RWPE1 (cell line): ENCODE results near the gene RER1.

ENCODE experiments used
- CTCF ChIA-PET: fragments of 350-600 bp; sonication (Branson Sonifier 250); formaldehyde crosslinking; extraction: SDS; loops from one replicate; lab custom pipeline; 2021; lab: Yijun Ruan, JAX
- POLR2A ChIA-PET: fragments of 400-600 bp; formaldehyde crosslinking; extraction: SDS; loops from one replicate; lab custom pipeline; 2020; ENCODE audit warnings: antibody characterized with exemption; ENCODE audit not compliant: low non-redundant PET; lab: Yijun Ruan, JAX
- DNase-seq: peaks from one replicate; pipeline ENCODE4 v3.0.0; 2012; ENCODE audit warnings: low spot score
- H3K27ac ChIP-seq: fragments of 450-650 bp; 2 replicates; pipeline ENCODE4 v1.5.1; 2017
- TF ChIP-seq, protein P1 (sequence below): fragments of 450-650 bp; conservative IDR thresholded peaks from 2 replicates; pipeline ENCODE4 v1.5.1; 2017; ENCODE audit warnings: low read depth, mild to moderate bottlenecking

Gene RER1

DNA sequence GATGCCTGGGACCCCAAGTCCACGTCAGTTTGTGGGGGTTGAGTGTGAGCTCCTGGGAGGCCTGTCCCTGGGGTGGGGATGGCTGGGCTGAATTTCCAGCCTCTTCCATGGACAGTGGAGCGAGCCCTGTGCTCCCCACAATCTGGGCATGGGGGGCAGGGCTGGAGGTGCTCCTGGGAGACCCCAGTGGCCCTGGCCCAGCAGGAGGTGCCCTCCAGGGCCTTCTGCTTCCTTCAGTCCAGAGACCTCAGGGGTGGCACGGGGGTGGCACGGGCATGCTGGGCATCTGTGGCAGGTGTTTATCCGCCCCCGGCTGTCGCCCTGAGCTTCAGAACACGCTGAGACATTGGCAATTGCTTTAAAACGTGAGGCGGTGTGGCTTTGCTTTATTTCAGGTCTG is 41.1 kb upstream of the RER1 start:
- no peak overlapping the region for H3K27ac ChIP-seq
- ChIA-PET CTCF (no interaction called here), POLR2A (no interaction called here)
- TF ChIP-seq, protein P1, sequence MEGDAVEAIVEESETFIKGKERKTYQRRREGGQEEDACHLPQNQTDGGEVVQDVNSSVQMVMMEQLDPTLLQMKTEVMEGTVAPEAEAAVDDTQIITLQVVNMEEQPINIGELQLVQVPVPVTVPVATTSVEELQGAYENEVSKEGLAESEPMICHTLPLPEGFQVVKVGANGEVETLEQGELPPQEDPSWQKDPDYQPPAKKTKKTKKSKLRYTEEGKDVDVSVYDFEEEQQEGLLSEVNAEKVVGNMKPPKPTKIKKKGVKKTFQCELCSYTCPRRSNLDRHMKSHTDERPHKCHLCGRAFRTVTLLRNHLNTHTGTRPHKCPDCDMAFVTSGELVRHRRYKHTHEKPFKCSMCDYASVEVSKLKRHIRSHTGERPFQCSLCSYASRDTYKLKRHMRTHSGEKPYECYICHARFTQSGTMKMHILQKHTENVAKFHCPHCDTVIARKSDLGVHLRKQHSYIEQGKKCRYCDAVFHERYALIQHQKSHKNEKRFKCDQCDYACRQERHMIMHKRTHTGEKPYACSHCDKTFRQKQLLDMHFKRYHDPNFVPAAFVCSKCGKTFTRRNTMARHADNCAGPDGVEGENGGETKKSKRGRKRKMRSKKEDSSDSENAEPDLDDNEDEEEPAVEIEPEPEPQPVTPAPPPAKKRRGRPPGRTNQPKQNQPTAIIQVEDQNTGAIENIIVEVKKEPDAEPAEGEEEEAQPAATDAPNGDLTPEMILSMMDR = no peak
- DNase-seq = no peak

DNA sequence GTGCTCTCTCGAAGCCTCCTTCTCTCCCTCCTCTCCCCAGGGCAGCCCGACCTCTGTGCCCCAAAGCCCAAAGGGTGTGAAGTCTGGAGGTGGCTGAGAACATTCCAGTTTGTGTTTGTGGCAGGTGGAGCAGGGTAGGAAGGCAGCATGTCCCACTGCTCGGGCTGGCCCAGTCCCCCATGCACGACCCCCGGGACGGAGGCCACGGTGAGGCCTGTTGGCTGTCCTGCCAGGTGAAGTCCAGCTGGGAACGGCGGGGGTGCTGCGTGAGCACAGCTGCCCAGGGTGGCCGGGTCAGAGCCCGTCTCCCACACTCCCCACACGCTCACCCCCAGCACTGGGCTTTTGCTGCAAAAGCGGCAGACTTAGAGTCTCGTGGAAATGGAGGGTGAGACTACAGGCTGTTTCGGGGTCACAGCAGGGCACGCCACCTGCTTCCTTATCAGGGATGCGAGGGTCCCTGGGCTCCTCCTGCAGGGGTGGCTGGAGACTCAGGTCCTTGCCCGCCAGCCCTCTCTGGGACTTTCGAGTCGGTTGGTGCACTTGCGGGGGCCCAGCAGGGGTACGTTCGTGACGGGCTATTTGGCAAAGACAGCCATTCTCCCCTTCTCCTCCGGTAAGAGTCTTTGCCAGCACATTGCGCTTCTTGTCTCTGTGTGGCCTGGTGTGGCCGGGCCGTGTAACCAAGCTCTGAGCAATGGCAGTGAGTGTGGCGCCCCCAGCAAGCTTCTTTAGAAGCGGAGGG is 40.6 kb upstream of the RER1 start:
- H3K27ac ChIP-seq = no peak overlapping the region
- DNase-seq = no peak
- ChIA-PET POLR2A (no interaction called here), CTCF (interaction anchor here (0.6 kb wide), 1 partner anchor 11 kb away, joined by 3 read pairs; no protein-coding TSS in a partner anchor)
- TF ChIP-seq, protein P1 = no peak

DNA sequence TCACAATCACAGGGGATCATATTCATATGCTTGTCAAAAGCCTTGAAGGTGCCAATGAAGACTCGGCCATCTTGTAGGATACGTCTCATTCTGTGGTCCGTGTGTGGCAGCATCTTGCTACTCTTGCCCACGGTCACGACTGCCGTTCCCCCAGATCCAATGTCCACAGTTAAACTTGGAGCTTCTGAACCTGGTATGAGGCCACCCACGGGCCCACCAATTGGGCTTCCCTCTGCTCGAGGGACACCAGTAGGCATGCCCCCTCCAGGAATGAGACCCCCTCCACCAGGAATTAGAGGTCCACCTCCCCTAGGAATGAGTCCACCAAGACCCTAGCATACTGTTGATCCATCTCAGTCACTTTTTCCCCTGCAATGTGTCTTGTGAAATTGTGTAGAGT is 39.9 kb upstream of the RER1 start:
- CTCF ChIA-PET = interaction anchor here (0.6 to 1.1 kb wide), 3 partner anchors 11 to 31 kb away, joined by 3 to 4 read pairs (median 3); no protein-coding TSS in a partner anchor
- no peak for DNase-seq
- H3K27ac ChIP-seq = no peak overlapping the region
- POLR2A ChIA-PET = no interaction called here
- TF ChIP-seq, protein P1 = no peak

DNA sequence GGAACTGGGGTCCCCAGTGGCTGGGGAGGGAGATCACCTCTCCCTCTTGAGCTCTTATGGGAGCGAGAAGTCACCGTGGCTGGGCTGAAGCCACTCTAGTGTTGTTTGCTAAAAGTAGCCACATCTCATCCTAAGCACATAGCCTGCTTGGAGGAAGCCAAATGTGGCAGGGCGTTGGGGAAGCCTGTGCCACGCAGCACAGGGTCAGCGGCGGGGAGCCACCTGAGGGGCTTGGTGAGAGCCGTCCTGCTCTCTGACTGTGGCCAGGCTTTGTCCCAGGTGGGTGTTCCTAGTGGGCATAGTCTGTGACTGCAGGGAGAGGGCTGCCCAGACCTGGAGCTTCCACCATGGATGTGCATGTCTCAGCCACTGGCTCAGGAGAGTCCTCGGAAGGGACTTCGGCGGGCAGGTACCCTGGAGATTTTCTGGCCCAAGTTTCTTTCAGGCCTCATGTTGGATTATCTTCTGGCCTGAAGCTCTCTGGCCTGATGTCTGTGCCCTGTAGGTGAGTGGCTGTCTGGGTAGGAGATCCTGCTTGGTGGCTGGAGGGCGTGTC is 39.2 kb upstream of the RER1 start:
- CTCF ChIA-PET = interaction anchor here (0.7 to 1.1 kb wide), 3 partner anchors 30 to 205 kb away, joined by 3 to 4 read pairs (median 3); no protein-coding TSS in a partner anchor
- no peak overlapping the region for H3K27ac ChIP-seq
- no peak for DNase-seq
- TF ChIP-seq, protein P1 = no peak
- POLR2A ChIA-PET = no interaction called here

DNA sequence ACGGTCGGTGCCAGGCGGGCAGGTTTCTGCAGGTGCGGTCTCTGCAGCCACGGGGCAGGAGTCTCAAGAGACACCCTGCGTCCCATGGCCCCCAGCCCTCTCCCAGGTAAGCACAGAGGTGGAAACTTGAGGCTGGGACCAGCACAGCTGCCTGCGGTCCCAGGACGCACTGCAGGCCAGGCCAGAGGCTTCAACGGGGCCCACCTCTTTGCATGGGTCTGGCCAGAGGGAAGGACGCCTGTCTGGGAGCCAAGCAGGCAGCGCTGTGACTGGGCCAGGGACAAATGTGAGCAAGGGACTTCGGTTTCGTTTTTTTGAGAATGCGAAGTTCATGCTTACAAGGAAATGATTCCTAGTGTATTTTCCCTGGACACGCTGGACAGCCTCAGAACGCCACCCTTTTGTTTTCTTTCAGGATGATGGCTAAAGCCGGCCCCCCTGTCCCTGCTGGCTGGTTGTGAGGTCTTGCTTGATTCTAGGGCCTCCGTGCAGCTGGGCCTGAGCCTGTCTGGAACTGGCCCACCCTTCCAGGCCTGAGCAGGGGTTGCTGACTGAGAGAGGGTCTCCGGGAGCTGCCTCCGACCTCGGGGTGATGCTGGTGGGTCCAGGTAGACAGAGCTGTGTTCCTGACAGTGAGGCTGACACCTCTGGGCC is 38.6 kb upstream of the RER1 start:
- no peak for DNase-seq
- ChIA-PET CTCF (interaction anchor here (0.7 to 1.1 kb wide), 2 partner anchors 29 to 204 kb away, joined by 3 to 4 read pairs; no protein-coding TSS in a partner anchor), POLR2A (no interaction called here)
- TF ChIP-seq, protein P1 = no peak
- H3K27ac ChIP-seq = no peak overlapping the region
